ENCODE results near the gene SNHG17.
"Not testable (repeated sequence)": the region's sequence is repeated elsewhere in the genome, so short reads cannot be mapped to it uniquely, and the experiment has no call there.

The SNHG17 gene

DNA sequence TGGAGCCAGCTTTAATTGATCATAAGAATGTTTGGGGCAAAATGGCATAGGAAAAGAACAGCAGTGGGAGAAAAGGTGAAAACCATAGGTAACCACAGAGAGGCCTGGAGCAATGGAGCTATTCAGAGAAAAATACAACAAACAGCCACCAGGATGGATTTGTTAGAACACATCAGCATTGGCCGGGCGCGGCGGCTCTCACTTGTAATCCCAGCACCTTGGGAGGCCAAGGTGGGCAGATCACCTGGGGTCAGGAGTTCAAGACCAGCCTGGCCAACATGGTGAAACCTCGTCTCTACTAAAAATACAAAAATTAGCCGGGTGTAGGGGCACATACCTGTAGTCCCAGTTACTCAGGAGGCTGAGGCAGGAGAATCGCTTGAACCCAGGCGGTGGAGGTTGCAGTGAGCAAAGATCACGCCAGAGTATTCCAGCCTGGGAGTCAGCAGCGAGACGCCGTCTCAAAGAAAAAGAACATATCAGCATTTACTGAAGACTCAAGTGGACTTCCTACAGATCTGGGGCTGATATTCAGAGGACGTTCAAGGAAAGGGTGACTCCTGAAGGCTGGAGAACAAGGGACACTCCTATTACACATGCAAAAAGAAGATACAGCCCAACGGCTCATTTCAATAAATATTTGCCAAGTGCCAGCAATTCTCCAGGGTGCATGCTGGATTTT is 20.2 kb downstream of the SNHG17 start:
- DNase-seq = no peak

DNA sequence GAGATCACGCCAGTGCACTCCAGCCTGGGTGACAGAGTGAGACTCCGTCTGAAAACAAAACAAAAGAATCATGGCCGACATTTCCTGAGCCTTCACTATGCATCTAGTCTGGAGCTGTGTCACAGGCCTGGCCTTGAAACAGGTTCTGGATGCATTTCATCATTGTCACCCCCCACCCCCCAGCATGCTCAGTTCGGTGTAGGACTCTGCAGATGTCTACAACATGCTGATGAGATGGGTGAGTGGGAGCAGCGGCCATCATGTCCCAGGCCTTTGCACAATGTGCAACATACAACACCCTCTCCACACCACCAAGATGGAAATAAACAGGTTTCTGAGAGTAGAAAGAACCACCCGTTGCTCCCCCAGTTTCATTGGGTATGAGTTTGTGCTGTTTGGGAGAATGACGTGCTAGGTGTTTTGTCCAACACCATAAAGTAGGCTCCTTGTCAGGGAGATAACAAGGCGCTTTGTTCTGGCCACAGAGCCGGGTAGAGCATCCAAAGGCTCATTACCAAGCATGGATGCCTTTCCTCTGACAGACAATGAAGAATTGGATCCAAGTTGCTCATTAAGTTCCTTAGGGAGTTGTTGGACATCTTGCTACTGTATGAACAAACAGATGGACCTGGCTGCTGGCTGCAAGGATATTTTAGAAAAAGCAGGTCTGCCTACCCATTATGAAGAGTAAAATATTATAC is 22.1 kb downstream of the SNHG17 start:
- no peak for DNase-seq

DNA sequence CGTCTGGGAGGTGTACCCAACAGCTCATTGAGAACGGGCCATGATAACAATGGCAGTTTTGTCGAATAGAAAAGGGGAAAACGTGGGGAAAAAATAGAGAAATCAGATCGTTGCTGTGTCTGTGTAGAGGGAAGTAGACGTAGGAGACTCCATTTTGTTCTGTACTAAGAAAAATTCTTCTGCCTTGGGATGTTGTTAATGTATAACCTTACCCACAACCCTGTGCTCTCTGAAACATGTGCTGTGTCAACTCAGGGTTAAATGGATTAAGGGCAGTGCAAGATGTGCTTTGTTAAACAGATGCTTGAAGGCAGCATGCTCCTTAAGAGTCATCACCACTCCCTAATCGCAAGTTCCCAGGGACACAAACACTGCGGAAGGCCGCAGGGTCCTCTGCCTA is 27.3 kb downstream of the SNHG17 start:
- DNase-seq = not testable (repeated sequence)

DNA sequence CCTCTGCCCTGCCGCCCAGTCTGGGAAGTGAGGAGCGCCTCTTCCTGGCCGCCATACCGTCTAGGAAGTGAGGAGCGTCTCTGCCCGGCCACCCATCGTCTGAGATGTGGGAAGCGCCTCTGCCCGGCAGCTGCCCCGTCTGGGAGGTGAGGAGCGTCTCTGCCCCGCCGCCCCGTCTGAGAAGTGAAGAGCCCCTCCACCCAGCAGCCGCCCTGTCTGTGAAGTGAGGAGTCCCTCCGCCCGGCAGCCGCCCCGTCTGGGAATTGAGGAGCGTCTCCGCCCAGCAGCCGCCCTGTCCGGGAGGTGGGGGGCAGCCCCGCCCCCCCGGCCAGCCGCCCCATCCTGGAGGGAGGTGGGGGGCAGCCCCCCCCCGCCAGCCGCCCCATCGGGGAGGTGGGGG is 27.8 kb downstream of the SNHG17 start:
- DNase-seq = no peak

DNA sequence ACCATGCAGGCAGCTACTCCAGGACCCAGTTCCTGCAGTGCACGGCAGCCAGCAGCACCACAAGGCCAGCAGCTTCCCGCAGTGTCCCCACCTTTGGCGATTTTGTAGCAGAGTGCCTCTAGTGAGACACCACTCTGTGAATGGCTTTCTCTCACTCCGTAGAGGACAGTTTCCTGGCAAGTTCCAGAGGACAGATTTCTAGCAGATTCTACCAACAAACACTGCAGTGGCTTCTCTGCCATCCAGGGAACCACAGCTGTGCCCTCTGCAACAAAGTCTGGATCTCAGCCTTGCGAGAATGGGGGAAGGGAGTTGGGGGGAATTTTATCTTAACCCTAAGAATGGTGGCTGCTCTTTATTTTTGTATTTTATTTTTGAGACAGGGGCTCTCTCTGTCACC is 28.7 kb downstream of the SNHG17 start:
- DNase-seq = no peak

DNA sequence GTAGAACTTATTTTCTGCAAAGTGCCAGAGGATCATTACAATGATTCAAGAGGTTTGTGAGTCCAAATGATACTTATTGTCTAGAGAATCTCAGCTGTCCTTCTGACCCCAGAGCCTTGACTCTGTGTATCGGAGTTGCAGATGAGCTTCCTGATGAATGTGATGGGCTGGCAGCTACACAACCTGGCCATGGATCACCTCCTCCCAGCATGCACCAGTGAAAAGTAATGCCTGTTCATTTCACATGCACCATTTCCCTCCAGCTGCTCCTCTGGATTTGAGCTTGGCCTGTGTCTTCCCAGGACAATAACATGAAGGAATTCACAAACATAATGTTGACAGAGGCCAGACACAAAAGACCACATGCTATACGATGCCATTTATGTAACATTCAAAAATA is 30.0 kb downstream of the SNHG17 start:
- DNase-seq = peak; percentile 25

DNA sequence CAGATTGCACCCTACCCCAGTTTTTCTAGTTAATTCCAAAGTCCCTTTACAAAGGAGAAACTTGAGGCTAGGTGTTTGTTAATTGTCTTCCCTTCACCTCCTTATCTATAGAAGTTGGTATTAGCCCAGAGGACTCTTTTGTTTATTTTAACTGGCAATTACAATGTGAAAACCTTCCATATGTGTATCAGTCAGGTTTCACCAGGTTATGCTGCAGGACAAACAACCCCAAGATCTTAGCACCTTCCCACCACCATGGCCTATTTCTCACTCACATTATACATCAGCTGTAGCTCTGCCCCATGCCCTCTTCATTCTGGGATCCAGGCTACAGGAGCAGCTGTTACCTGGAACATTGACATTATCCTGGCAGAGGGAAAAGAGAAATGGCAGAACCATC is 31.1 kb downstream of the SNHG17 start:
- DNase-seq = no peak

DNA sequence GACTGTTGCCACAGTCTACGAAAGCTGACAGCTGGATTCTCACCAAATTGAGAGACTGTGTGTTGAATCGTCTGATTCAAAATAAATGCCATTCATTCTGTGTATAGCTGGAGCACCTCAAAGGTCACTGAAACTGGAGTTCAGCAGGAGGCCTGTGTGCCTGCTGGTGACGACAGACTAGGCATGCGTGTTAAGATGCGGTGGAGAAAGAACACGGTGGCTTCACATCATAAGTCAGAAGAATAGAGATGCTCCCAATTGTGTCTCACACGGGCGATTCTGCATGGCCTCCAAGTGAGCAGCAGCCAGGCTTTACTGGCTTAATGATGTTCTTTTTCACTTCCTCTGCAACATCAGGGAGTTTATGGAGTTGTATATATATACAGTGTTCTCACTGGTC is 32.3 kb downstream of the SNHG17 start:
- DNase-seq = no peak

DNA sequence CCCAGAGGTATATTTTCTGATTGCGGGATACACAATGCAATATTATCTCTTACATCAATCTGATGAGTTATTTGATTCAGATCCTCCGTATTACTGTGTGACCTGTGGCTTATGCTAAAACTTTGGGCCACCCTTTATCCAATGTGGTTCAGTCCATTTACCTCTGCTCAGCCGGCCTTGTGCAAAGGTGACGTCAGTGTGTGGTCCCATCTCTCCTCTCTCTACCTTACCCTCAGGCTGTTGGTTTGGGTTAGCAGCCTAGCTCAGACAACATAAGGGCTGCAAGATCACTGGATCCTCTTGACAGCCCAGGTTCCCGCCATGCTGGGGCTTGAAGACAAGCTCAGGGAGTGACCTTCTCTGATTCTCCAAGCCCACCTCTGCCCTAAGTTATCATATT is 33.0 kb downstream of the SNHG17 start:
- DNase-seq = no peak

DNA sequence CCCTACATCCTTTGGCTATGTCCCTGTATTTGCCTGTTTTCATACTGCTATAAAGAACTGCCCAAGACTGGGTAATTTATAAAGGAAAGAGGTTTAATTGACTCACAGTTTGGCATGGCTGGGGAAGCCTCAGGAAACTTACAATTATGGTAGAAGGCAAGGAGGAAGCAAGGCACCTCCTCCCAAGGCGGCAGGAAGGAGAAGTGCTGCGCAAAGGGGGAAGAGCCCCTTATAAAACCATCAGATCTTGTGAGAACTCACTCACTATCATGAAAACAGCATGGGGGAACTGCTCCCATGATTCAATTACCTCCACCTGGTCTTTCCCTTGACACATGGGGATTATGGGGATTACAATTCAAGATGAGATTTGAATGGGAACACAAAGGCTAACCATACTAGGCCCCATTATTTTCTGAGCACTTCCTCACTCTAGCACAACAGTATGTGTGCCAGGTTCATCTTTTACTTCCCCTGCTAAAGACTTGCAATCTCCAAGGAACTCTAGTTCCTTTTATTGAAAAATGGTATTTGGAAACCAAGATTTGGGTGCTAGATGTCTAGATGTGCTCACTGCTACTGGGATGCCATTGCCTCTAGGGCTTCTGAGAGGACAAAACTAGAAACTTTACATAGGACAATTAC is 39.3 kb downstream of the SNHG17 start:
- not testable (repeated sequence) for DNase-seq

DNA sequence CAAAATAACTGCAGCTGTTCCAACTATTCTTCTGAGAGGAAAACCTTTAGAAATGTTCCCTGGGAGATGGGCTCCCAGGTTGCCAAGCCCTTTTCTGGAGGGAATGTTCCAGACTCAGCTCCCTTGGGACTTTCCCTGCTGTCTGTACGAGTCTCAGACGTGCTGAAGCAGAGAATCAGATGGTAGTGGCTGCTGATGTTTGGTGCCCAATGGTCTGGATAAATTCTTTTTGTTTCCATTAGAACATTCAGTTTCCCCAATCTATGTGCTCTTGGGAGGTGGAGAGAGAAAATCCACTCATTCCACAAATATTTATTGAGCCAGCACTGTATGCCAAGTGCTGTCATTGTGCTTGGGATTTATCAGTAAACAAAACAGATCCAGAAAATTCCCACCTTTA is 40.0 kb downstream of the SNHG17 start:
- peak; percentile 51 for DNase-seq

DNA sequence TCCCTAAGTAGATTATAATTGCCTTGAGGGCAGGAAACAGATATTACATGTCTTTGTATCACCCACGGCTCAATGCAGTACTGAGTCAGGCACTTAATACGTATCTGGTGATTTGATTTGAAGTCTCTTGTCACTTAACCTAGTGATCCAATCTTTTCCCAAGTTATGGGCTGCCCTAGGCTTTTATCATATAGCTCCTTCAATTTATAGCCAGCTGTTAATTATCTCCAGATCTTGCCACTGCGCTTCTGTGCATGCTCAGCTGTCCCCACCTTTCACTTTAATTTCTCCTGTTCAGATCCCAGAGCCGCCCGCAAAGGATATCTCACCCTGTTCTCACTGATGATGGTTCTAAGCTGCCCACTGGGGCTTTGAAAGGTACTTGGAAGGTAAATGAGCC is 41.9 kb downstream of the SNHG17 start:
- no peak for DNase-seq

DNA sequence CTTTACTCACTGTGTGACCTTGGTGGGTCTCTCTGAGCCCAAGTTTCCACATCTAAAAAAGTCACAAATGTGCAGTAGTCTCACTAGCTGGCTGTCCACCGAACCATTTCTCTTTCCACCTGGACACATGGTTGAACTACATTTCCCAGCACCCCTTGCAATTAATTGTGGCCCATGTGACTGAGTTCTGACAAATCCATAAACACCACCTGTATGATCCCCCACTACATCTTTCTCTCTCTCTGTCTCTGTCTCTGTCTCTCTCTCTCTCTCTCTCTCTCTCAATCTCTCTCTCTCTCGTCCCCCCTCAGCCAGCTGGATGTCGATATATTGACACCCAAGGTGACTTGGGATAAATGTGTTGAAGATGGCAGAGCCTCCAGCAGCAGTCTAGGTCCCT is 42.8 kb downstream of the SNHG17 start:
- no peak for DNase-seq

DNA sequence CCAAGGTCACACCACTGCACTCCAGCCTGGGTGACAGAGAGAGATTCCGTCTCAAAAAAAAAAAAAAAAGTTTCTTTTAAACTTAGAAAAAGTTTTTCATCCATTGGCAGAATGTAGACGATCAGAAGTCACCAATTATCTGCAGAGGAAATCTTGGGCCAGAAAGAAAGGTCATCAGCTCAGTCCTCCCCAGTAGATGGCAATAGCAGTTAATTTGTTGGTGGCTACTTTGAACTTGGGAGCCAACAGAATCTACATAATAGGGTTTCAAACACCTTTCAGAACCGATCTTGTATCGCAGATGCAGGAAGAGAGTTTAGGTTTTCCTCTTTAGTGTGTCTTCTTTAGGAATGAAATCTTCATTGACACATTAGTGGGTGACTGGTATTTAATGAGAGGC is 47.2 kb downstream of the SNHG17 start:
- DNase-seq = no peak

DNA sequence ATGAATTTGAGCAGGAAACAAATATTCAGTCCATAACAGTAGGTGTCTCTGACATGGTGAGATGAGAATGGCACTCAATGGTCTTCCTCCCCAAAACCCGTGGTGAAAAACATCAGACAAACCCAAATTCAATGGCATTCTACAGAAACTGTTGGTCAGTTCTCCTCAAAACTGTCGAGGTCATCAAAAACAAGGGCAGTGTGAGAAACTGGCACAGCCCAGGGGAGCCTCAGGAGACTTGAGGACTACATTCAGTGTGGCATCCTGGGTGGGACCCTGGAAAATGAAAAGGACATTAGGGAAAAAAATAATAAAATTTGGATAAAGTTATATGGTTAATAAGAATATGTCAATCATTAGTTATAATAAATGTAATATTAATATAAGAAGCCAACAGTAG is 48.3 kb downstream of the SNHG17 start:
- no peak for DNase-seq

DNA sequence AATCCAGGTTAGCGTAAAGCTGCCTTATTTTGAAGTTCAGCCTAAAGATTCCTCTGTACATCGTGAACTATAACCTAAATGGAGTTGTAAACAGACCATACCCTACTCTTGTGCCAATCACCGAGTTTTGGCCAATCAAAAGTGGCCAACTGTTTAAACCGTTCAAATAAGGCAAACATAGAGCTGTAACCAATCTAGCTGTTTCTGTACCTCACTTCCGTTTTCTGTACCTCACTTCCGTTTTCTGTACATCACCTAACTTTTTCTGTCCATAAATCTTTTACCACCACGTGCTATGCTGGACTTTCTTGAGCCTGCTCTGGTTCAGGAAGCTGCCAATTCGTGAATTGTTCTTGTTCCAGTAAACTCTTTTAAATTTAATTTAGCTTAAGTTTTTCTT is 49.1 kb downstream of the SNHG17 start:
- no peak for DNase-seq

DNA sequence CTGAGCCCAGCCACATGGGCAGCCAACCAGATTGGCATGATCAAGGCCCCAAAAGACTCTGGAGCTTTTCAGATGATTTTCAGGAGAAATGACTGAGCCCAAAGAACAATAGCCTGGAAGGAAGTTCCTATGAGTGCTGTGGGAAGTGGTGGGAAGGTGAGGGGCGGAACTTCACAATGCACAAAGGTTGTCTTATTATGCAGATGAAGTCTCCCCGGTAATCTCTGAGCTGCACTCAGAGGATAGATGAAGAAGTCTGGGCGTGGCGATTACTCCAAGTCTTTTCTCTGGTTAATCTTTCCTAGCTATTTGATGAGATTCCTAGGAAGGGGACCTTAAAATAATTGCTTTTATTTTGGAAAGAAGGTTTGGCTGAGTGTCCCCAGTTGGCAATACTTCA is 52.0 kb downstream of the SNHG17 start:
- DNase-seq = no peak

DNA sequence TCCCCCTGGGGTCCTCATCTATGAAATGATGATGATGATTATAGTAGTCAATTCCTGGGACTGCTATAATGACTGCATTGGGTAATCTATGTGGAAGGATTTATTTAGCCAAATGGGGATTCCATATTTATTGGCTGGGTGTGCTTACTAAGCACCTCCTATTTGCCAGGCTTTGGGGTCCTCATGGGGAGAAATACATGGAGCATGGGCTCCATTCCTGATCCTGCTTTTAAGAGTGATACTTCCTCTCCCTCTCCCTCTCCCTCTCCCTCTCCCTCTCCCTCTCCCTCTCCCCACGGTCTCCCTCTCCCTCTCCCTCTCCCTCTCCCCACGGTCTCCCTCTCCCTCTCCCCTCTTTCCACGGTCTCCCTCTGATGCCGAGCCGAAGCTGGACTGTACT is 57.3 kb downstream of the SNHG17 start:
- DNase-seq = not testable (repeated sequence)

DNA sequence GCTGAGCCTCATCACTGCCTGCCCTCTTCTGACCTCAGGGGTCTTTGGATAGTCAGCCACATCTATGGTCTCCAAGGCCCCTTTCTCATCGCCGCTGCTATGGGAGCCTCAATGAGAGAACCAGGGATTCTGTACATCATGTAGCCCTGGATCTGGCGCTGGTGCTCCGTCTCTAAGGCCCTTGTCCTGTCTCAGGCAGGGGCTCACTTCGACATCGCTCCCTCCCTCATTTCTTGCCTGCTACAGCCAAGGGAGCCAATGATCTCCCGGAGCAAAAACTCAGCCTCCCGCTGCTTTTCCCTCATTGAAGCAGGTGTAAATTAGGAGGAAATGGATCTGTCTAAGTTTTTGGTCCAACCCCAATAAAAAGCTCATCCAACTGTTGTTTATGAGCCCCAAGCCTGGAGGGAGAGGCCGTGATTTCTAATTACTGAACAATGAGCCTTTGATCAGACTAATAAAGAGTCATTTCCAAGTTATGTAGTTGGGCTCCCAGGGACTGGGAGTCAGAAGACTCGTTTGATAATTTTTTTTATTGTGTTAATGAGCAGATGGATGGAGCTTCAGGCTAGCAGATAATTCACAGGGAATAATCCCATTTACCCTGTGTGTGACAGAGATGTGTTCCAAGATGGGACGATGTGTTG is 58.0 kb downstream of the SNHG17 start:
- DNase-seq = no peak

DNA sequence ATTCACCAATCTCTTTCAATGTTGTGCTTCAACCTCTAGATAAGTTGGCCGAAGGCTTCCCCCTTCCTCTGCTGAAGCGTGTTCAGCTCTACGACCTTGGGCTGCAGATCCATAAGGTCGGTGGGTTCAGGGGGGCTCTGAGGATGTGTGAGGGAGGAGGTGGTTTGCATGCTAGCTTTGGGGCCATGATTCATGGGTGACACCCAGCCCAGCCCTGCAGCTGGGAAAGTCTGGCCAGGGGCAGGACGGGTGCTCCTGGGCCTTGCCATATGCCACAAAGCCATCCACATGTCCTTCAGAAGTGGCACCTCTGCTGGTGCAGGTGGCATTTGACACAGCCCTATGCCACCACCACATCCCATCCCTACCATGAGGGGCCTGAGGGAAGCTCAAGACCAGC is 61.2 kb downstream of the SNHG17 start:
- no peak for DNase-seq

DNA sequence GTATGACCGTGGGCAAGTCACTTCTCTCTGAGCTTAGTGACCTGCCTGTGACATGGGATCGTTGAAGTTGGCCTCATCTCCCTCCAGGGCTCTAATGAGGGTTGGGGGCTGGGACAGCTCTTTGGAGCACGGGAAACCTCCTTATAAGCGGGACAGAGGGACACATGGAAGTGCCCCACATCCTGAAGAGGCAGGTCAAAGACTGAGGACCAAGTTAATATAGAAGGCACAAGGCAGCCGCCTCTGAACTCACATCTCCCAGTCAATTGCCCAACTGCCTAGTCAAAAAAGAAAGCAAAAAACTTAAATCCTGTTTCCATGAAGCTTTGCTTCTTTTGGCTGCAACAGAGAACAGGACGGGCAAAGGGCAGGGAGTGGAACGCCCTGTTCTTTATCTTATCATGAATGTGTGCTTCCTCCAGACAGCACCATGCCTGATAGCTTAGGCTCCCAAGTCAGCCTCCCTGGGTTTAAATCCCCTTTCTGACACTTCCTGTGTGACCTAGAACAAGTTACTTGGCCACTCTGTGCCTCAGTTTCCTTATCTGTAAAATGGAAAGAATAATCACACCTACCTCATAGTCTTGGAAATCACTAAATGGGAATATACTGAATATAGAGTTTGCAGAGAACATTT is 61.8 kb downstream of the SNHG17 start:
- no peak for DNase-seq

DNA sequence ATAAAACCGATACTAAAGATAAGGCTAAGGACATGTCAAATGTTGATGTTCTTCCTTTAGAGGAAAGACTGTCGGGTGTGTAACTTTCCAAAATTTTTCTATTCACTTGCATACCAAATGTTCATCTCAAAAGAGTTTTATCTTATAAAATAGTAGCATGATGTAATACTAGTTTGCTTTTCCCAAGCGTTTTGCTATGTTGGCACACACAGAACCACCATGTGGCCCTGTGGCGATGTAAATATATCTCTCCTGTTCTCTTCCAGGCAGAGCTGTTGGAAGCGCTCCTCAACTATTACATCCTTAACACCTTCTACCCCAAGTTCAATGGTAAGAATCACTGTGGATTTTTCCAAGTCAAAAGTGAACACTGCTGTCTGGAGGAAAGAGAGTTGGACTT is 62.3 kb downstream of the SNHG17 start:
- no peak for DNase-seq

Measured in NCI-H2171 treated with DMSO at 0.1 percent for 48 hours (cell line).